ENCODE results near the gene NOL4.

The NOL4 gene

DNA sequence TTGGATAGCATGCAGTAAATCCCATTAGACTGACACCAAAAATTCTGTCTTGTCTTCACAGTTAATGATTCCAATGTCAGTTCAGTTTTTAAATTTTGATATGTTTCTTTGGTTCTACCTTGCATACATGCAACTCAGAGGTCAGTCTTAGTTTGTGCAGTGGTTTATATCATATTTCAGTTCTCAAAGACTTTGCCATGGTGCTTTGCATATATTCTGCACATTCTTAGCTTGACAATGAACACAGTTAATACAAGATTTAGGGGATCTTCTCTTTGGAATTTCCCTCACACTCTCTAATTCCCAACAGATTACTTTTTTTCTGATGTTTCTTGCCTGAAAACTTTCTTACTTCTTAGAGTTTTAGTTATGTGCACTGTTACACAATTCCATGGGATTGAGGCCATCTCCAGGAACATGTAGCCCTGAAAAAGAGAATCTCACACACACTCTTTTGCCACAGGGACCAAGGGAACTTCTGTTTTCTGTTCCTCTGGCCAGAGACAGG, 17.3 kb downstream of the NOL4 start:
- Histone ChIP-seq H3K27ac (ENCODE audit: low read depth, low read length) (no peak overlapping the region), H3K36me3 (ENCODE audit: low read length) (no peaks in the 10 kb centered on the region; the same call in 1 of the 2 replicates), H3K4me3 (ENCODE audit: insufficient read depth, low read length, poor library complexity, severe bottlenecking) (no peak overlapping the region), H3K4me2 (ENCODE audit: low read depth, low read length, poor library complexity, severe bottlenecking) (no peak overlapping the region), H4K20me1 (ENCODE audit: low read depth, low read length) (no peaks in the 10 kb centered on the region), H3F3A (ENCODE audit: insufficient read depth) (no peaks in the 10 kb centered on the region), H3K27me3 (ENCODE audit: low read length) (no peaks in the 10 kb centered on the region), H3K9me2 (replicated peaks; ENCODE audit: insufficient read depth, low read length) (no peaks in the 10 kb centered on the region), H3K9ac (ENCODE audit: low read length) (no peak overlapping the region), H2AFZ (ENCODE audit: low read depth, low read length, severe bottlenecking) (no peak overlapping the region), H3K9me3 (ENCODE audit: insufficient read depth, low read length) (no peaks in the 10 kb centered on the region), H3K79me2 (ENCODE audit: insufficient read depth, low read length) (no peaks in the 10 kb centered on the region)
- TF ChIP-seq EZH2phosphoT487 (conservative IDR thresholded peaks at IDR 0.05; ENCODE audit: low read length): no peak
- TF ChIP-seq, protein P1, sequence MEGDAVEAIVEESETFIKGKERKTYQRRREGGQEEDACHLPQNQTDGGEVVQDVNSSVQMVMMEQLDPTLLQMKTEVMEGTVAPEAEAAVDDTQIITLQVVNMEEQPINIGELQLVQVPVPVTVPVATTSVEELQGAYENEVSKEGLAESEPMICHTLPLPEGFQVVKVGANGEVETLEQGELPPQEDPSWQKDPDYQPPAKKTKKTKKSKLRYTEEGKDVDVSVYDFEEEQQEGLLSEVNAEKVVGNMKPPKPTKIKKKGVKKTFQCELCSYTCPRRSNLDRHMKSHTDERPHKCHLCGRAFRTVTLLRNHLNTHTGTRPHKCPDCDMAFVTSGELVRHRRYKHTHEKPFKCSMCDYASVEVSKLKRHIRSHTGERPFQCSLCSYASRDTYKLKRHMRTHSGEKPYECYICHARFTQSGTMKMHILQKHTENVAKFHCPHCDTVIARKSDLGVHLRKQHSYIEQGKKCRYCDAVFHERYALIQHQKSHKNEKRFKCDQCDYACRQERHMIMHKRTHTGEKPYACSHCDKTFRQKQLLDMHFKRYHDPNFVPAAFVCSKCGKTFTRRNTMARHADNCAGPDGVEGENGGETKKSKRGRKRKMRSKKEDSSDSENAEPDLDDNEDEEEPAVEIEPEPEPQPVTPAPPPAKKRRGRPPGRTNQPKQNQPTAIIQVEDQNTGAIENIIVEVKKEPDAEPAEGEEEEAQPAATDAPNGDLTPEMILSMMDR (IDR thresholded peaks at IDR 0.05; ENCODE audit: insufficient read depth, low read length, poor library complexity, severe bottlenecking): no peak

DNA sequence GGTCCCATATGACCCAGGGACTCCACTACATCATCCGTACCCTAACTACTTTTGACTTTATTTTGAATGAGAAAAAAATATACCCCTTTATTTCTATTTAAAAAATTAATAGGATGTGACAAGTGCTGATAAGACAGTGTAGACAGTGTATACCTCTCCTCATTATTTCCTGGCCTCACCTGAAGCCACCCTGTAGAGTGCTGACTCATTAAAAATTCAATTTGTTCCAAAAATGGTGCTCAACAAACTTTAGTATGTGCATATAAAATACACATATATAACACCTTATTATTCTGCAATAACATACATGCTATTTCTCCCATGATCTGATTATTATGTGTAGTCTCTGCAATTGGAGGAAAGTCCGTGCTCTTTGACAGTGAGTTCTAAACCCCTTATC, 20.8 kb downstream of the NOL4 start:
- Histone ChIP-seq H3K27me3 (ENCODE audit: low read length) (no peaks in the 10 kb centered on the region), H3K9me2 (replicated peaks; ENCODE audit: insufficient read depth, low read length) (no peaks in the 10 kb centered on the region), H3F3A (ENCODE audit: insufficient read depth) (no peaks in the 10 kb centered on the region), H3K36me3 (ENCODE audit: low read length) (no peaks in the 10 kb centered on the region), H3K9ac (ENCODE audit: low read length) (no peak overlapping the region), H3K27ac (ENCODE audit: low read depth, low read length) (no peak overlapping the region), H2AFZ (ENCODE audit: low read depth, low read length, severe bottlenecking) (no peak overlapping the region), H3K79me2 (ENCODE audit: insufficient read depth, low read length) (no peaks in the 10 kb centered on the region), H4K20me1 (ENCODE audit: low read depth, low read length) (no peaks in the 10 kb centered on the region), H3K9me3 (ENCODE audit: insufficient read depth, low read length) (no peaks in the 10 kb centered on the region), H3K4me3 (ENCODE audit: insufficient read depth, low read length, poor library complexity, severe bottlenecking) (no peak overlapping the region), H3K4me2 (ENCODE audit: low read depth, low read length, poor library complexity, severe bottlenecking) (no peak overlapping the region)
- no peak for TF ChIP-seq EZH2phosphoT487 (conservative IDR thresholded peaks at IDR 0.05; ENCODE audit: low read length)
- TF ChIP-seq, protein P1 (IDR thresholded peaks at IDR 0.05; ENCODE audit: insufficient read depth, low read length, poor library complexity, severe bottlenecking): no peak

DNA sequence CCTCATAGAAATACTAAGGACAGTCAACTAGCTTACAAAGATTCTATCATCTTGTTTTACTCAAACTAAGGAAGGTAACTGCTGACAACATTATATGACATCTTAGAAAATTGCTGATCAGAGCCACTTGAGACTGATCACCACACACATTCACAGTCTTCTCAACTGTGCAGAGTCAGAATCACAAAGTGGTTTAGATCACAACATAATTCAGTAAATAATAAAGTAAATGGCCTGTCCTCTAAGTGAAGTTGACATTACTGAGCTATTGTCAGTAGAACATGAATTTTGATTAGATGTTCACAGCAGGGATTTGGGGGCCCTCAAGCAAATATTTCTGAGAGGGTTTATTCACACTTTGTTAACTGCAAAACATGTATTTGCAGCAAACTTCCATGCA, 28.5 kb downstream of the NOL4 start:
- Histone ChIP-seq H3K36me3 (ENCODE audit: low read length) (no peaks in the 10 kb centered on the region), H3K9me2 (replicated peaks; ENCODE audit: insufficient read depth, low read length) (no peaks in the 10 kb centered on the region), H4K20me1 (ENCODE audit: low read depth, low read length) (no peaks in the 10 kb centered on the region), H3K9ac (ENCODE audit: low read length) (no peak overlapping the region), H3K79me2 (ENCODE audit: insufficient read depth, low read length) (no peaks in the 10 kb centered on the region), H3K4me2 (ENCODE audit: low read depth, low read length, poor library complexity, severe bottlenecking) (no peak overlapping the region), H2AFZ (ENCODE audit: low read depth, low read length, severe bottlenecking) (no peak overlapping the region), H3K4me3 (ENCODE audit: insufficient read depth, low read length, poor library complexity, severe bottlenecking) (no peak overlapping the region), H3K27ac (ENCODE audit: low read depth, low read length) (no peak overlapping the region), H3F3A (ENCODE audit: insufficient read depth) (no peaks in the 10 kb centered on the region), H3K9me3 (ENCODE audit: insufficient read depth, low read length) (no peaks in the 10 kb centered on the region), H3K27me3 (ENCODE audit: low read length) (no peaks in the 10 kb centered on the region)
- TF ChIP-seq EZH2phosphoT487 (conservative IDR thresholded peaks at IDR 0.05; ENCODE audit: low read length): no peak
- TF ChIP-seq, protein P1 (IDR thresholded peaks at IDR 0.05; ENCODE audit: insufficient read depth, low read length, poor library complexity, severe bottlenecking): no peak
